ENCODE measurements around the gene MTHFD2L. TPM values are rescaled to one million over a fixed set of nuclear protein-coding genes. Genes with fewer than 3 reads are reported as not detected.

The MTHFD2L gene
- total and polyA plus RNA-seq, 2 donors (not counting 3 experiments of a cell fraction or from before 2014, with no cell fraction given): 6.9 to 15.2 TPM

DNA sequence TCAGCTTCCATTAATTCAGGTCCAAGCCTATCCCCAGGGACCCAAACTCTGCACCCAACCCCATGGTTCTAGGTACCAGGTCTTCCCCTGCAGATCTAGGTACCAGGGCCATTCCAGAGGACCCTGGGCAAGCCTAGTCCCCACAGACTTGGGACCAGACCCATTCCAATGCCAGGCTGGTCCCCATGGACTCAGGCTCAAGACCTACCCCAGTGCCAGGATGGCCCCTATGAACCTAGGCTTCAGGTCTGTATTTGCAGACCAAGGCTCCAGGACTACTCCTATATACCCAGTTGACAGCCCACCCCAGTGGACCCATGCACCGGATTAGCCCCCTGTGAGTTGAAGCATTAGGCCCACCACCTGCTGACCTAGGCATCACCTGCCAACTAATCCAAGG, 8.9 kb downstream of the MTHFD2L start:
- peaks cover 4% of the 10 kb centered on the region for H3K79me2 ChIP-seq (ENCODE audit: control insufficient read depth, insufficient read depth, low read length)
- no peak overlapping the region for H3K27ac ChIP-seq (ENCODE audit: insufficient read depth, low read depth, low read length)
- no peaks in the 10 kb centered on the region for H3K36me3 ChIP-seq (ENCODE audit: control insufficient read depth in 2 of 2, extremely low read depth in 1 of 2, insufficient read depth in 2 of 2, low read length in 2 of 2)
- ChIA-PET POLR2A (no interaction called here), CTCF (interaction anchor here (1.0 to 1.8 kb wide), 3 partner anchors 9 to 32 kb away, joined by 3 to 9 read pairs (median 3); no protein-coding TSS in a partner anchor)
- no peaks in the 10 kb centered on the region for H3K4me1 ChIP-seq (ENCODE audit: control insufficient read depth, extremely low read depth, insufficient read depth, low read length)
- no TSS peak for BruUV-seq (replicated peaks)
- no peaks in the 10 kb centered on the region for H3K9me3 ChIP-seq (replicated peaks; ENCODE audit: control insufficient read depth, insufficient read depth, low read length)
- no peaks in the 10 kb centered on the region for H4K20me1 ChIP-seq (replicated peaks; ENCODE audit: control insufficient read depth, extremely low read depth, insufficient read depth, low read length)
- H2AFZ ChIP-seq (ENCODE audit: low read depth, low read length): no peak overlapping the region
- no peak overlapping the region for H3K4me3 ChIP-seq (replicated peaks in 1 of 3; ENCODE audit: insufficient read depth in 1 of 3, low read depth in 1 of 3, low read length in 3 of 3)
- dilution Hi-C loops (cut with MboI; ENCODE audit: extremely low pct_ligation_motif_present, low sequenced_read_pairs) (no loop called here), intact Hi-C loops (cut with micrococcal nuclease) (no loop called here)
- no peak overlapping the region for H3K9ac ChIP-seq (replicated peaks; ENCODE audit: extremely low read depth, insufficient read depth, low read length)
- H3K4me2 ChIP-seq (ENCODE audit: insufficient read depth, low read length): no peak overlapping the region
- FAIRE-seq (no peak), DNase-seq (ENCODE audit: low read depth, low spot score) (no peak)
- no peaks in the 10 kb centered on the region for H3K27me3 ChIP-seq (ENCODE audit: control insufficient read depth in 2 of 2, insufficient read depth in 2 of 2, low read length in 2 of 2)
- no peaks in the 10 kb centered on the region for H3K9me1 ChIP-seq (replicated peaks; ENCODE audit: control insufficient read depth, extremely low read depth, insufficient read depth, low read length)
- no peak for TF ChIP-seq EZH2 (IDR thresholded peaks at IDR 0.05; ENCODE audit: borderline replicate concordance, low read depth, low read length, severe bottlenecking)

DNA sequence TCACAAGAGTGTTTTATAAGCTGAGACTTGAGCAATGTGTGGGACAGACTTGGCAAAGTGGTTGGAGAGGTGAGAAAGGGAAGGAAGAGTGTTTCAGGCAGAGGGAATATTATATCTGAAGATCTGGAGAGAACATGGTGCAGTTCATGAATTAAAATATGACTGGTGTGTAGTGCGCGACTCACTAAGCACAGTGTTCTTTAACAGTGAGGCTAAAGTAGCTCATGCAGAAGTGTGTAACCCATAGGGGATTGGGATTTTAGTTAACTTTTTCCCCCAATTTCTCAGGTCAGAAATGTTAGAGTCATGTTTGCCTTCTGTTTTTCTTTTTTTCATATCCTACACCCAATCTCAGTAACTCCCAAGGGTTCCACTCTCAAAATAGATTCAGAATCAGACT, 9.7 kb downstream of the MTHFD2L start:
- intact Hi-C loops (cut with micrococcal nuclease): no loop called here
- no TSS peak for BruUV-seq (replicated peaks)
- no peak overlapping the region for H3K27ac ChIP-seq (ENCODE audit: insufficient read depth, low read depth, low read length)
- TF ChIP-seq, protein P1, sequence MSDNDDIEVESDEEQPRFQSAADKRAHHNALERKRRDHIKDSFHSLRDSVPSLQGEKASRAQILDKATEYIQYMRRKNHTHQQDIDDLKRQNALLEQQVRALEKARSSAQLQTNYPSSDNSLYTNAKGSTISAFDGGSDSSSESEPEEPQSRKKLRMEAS (IDR thresholded peaks at IDR 0.05; ENCODE audit: insufficient read depth, insufficient read length): no peak
- TF ChIP-seq EZH2 (IDR thresholded peaks at IDR 0.05; ENCODE audit: borderline replicate concordance, low read depth, low read length, severe bottlenecking) (no peak), POLR2A (IDR thresholded peaks at IDR 0.05; ENCODE audit: low read depth, low read length) (peak; percentile 41), MYC (IDR thresholded peaks at IDR 0.05; ENCODE audit: low read depth, low read length) (no peak), POLR2AphosphoS5 (IDR thresholded peaks at IDR 0.05; ENCODE audit: insufficient read depth, low read depth, low read length) (peak; percentile 2), FOS (IDR thresholded peaks at IDR 0.05; ENCODE audit: borderline replicate concordance, insufficient read depth, low read length) (no peak), GATA2 (IDR thresholded peaks at IDR 0.05; ENCODE audit: insufficient read depth, insufficient read length, low read depth, low read length) (no peak)
- TF ChIP-seq, protein P2, sequence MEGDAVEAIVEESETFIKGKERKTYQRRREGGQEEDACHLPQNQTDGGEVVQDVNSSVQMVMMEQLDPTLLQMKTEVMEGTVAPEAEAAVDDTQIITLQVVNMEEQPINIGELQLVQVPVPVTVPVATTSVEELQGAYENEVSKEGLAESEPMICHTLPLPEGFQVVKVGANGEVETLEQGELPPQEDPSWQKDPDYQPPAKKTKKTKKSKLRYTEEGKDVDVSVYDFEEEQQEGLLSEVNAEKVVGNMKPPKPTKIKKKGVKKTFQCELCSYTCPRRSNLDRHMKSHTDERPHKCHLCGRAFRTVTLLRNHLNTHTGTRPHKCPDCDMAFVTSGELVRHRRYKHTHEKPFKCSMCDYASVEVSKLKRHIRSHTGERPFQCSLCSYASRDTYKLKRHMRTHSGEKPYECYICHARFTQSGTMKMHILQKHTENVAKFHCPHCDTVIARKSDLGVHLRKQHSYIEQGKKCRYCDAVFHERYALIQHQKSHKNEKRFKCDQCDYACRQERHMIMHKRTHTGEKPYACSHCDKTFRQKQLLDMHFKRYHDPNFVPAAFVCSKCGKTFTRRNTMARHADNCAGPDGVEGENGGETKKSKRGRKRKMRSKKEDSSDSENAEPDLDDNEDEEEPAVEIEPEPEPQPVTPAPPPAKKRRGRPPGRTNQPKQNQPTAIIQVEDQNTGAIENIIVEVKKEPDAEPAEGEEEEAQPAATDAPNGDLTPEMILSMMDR (IDR thresholded peaks at IDR 0.05; ENCODE audit: extremely low read depth in 1 of 2, insufficient read depth in 1 of 2, low read depth in 1 of 2, low read length in 2 of 2): no peak
- no peak overlapping the region for H2AFZ ChIP-seq (ENCODE audit: low read depth, low read length)
- dilution Hi-C loops (cut with MboI; ENCODE audit: extremely low pct_ligation_motif_present, low sequenced_read_pairs): no loop called here
- no peak overlapping the region for H3K4me2 ChIP-seq (ENCODE audit: insufficient read depth, low read length)
- FAIRE-seq: no peak
- H3K9me3 ChIP-seq (replicated peaks; ENCODE audit: control insufficient read depth, insufficient read depth, low read length): no peaks in the 10 kb centered on the region
- H3K9me1 ChIP-seq (replicated peaks; ENCODE audit: control insufficient read depth, extremely low read depth, insufficient read depth, low read length): no peaks in the 10 kb centered on the region
- DNase-seq (ENCODE audit: low read depth, low spot score): no peak
- ChIA-PET POLR2A (no interaction called here), CTCF (interaction anchor here (1.0 kb wide), 1 partner anchor 22 kb away, joined by 3 read pairs; no protein-coding TSS in a partner anchor)
- no peaks in the 10 kb centered on the region for H3K27me3 ChIP-seq (ENCODE audit: control insufficient read depth in 2 of 2, insufficient read depth in 2 of 2, low read length in 2 of 2)
- no peaks in the 10 kb centered on the region for H3K4me1 ChIP-seq (ENCODE audit: control insufficient read depth, extremely low read depth, insufficient read depth, low read length)
- no peaks in the 10 kb centered on the region for H3K36me3 ChIP-seq (ENCODE audit: control insufficient read depth in 2 of 2, extremely low read depth in 1 of 2, insufficient read depth in 2 of 2, low read length in 2 of 2)
- H3K79me2 ChIP-seq (ENCODE audit: control insufficient read depth, insufficient read depth, low read length): no peaks in the 10 kb centered on the region
- no peaks in the 10 kb centered on the region for H4K20me1 ChIP-seq (replicated peaks; ENCODE audit: control insufficient read depth, extremely low read depth, insufficient read depth, low read length)
- no peak overlapping the region for H3K4me3 ChIP-seq (replicated peaks in 1 of 3; ENCODE audit: insufficient read depth in 1 of 3, low read depth in 1 of 3, low read length in 3 of 3)
- no peak overlapping the region for H3K9ac ChIP-seq (replicated peaks; ENCODE audit: extremely low read depth, insufficient read depth, low read length)
